Measurements from ENCODE around the gene CMTR1. TPM values are rescaled to one million over a fixed set of nuclear protein-coding genes. Genes with fewer than 3 reads are reported as not detected.
A peak's percentile ranks its signal among the peaks of the same experiment; 100 is the strongest.

CMTR1 gene
- total and polyA plus RNA-seq, 2 of the 13 experiments (the other 11 are each of a cell fraction or from before 2014, with no cell fraction given), result 19.7 to 55.2 TPM

DNA sequence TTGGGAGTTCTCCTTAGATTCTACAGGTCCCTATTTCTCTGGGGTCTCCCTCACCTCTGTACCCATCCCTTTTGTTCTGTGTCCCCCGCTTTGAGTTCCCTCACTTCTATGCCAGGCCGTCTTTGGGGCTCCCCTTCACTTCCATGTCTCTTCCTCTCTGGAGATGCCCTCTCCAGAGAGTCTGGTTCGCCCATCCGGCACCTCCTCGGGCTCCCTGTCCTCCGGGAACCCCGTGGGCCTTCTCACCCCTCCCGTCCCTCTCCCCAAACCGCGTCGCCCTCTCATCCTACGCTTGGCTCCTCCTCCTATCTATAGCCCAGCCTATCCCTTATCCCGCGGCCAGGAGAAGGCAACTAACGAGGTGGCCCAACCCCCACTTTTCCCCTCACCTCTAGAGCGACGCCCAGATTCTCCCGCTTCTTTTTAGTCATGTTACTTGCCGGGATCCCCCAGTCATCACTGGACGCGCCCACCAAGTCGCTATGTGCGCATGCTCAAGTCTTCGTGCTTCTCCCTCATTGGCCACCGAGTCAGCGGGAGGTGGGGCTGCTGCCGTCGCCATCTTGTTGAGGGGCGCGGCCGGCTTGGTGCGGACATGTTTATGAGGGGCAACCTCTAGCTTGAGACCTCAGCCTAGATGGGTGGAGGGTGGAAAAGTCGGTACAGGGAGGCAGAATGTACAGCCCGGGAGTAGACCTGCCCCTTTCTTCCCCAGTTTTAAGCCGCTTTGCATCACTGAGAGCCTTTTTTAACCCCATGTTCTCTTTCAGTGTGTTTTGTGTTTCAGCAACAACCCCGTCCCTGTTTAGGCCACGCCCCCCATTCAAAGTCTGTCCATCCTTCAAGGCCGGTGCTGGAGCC is 66.6 kb downstream of the CMTR1 start, which contains the start of gene CCDC167 (continued):
- TF ChIP-seq ZHX1 (CRISPR knock-in tag; IDR thresholded peaks at IDR 0.05; ENCODE audit: low read depth) (peak; percentile 90; the same call in 1 of the 2 replicates), GATA4 (IDR thresholded peaks at IDR 0.05; ENCODE audit: borderline replicate concordance, low read depth) (no peak), ZNF549 (CRISPR knock-in tag; IDR thresholded peaks at IDR 0.05) (no peak), GLI4 (CRISPR knock-in tag; IDR thresholded peaks at IDR 0.05; ENCODE audit: borderline replicate concordance) (no peak), NR2C2 (CRISPR knock-in tag; IDR thresholded peaks at IDR 0.05; ENCODE audit: borderline replicate concordance) (peak; percentile 35; the same call in 1 of the 2 replicates), DNMT3B (CRISPR knock-in tag; conservative IDR thresholded peaks at IDR 0.05) (no peak), CBX5 (CRISPR knock-in tag; IDR thresholded peaks at IDR 0.05; ENCODE audit: borderline replicate concordance) (no peak), ZNF709 (CRISPR knock-in tag; IDR thresholded peaks at IDR 0.05) (0 out of 2 replicates have a peak, but pooled peaks have one; percentile 45), ZNF10 (CRISPR knock-in tag; IDR thresholded peaks at IDR 0.05; ENCODE audit: borderline replicate concordance, low read depth) (no peak), ZNF776 (CRISPR knock-in tag; IDR thresholded peaks at IDR 0.05) (no peak), ZFYVE20 (CRISPR knock-in tag; IDR thresholded peaks at IDR 0.05; ENCODE audit: borderline replicate concordance, low read depth) (no peak), ZNF501 (CRISPR knock-in tag; IDR thresholded peaks at IDR 0.05) (peak; percentile 88), PTBP1 (IDR thresholded peaks at IDR 0.05; ENCODE audit: low read depth, low read length, poor library complexity, severe bottlenecking) (peak; percentile 35), SNRNP70 (IDR thresholded peaks at IDR 0.05; ENCODE audit: low read depth, low read length) (no peak), PAWR (CRISPR knock-in tag; IDR thresholded peaks at IDR 0.05; ENCODE audit: borderline replicate concordance) (no peak), MTA3 (CRISPR knock-in tag; IDR thresholded peaks at IDR 0.05) (no peak), IKZF1 (IDR thresholded peaks at IDR 0.05) (no peak), RFX1 (IDR thresholded peaks at IDR 0.05) (no peak), ZNF552 (CRISPR knock-in tag; IDR thresholded peaks at IDR 0.05; ENCODE audit: borderline replicate concordance) (no peak)
- TF ChIP-seq, protein P1, sequence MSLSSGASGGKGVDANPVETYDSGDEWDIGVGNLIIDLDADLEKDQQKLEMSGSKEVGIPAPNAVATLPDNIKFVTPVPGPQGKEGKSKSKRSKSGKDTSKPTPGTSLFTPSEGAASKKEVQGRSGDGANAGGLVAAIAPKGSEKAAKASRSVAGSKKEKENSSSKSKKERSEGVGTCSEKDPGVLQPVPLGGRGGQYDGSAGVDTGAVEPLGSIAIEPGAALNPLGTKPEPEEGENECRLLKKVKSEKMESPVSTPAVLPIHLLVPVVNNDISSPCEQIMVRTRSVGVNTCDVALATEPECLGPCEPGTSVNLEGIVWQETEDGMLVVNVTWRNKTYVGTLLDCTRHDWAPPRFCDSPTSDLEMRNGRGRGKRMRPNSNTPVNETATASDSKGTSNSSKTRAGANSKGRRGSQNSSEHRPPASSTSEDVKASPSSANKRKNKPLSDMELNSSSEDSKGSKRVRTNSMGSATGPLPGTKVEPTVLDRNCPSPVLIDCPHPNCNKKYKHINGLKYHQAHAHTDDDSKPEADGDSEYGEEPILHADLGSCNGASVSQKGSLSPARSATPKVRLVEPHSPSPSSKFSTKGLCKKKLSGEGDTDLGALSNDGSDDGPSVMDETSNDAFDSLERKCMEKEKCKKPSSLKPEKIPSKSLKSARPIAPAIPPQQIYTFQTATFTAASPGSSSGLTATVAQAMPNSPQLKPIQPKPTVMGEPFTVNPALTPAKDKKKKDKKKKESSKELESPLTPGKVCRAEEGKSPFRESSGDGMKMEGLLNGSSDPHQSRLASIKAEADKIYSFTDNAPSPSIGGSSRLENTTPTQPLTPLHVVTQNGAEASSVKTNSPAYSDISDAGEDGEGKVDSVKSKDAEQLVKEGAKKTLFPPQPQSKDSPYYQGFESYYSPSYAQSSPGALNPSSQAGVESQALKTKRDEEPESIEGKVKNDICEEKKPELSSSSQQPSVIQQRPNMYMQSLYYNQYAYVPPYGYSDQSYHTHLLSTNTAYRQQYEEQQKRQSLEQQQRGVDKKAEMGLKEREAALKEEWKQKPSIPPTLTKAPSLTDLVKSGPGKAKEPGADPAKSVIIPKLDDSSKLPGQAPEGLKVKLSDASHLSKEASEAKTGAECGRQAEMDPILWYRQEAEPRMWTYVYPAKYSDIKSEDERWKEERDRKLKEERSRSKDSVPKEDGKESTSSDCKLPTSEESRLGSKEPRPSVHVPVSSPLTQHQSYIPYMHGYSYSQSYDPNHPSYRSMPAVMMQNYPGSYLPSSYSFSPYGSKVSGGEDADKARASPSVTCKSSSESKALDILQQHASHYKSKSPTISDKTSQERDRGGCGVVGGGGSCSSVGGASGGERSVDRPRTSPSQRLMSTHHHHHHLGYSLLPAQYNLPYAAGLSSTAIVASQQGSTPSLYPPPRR (CRISPR knock-in tag; IDR thresholded peaks at IDR 0.05; ENCODE audit: borderline replicate concordance), result 0 out of 2 replicates have a peak, but pooled peaks have one; percentile 32
- TF ChIP-seq, protein P2, sequence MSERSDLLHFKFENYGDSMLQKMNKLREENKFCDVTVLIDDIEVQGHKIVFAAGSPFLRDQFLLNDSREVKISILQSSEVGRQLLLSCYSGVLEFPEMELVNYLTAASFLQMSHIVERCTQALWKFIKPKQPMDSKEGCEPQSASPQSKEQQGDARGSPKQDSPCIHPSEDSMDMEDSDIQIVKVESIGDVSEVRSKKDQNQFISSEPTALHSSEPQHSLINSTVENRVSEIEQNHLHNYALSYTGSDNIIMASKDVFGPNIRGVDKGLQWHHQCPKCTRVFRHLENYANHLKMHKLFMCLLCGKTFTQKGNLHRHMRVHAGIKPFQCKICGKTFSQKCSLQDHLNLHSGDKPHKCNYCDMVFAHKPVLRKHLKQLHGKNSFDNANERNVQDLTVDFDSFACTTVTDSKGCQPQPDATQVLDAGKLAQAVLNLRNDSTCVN (CRISPR knock-in tag; IDR thresholded peaks at IDR 0.05; ENCODE audit: borderline replicate concordance), result no peak

All from HepG2 (cell line).